ENCODE measurements around the gene TGM6. TPM values are rescaled to one million over a fixed set of nuclear protein-coding genes. Genes with fewer than 3 reads are reported as not detected.
"Not testable (repeated sequence)": the region's sequence is repeated elsewhere in the genome, so short reads cannot be mapped to it uniquely, and the experiment has no call there.

The TGM6 gene
- polyA plus RNA-seq, 4 donors = not detected

DNA sequence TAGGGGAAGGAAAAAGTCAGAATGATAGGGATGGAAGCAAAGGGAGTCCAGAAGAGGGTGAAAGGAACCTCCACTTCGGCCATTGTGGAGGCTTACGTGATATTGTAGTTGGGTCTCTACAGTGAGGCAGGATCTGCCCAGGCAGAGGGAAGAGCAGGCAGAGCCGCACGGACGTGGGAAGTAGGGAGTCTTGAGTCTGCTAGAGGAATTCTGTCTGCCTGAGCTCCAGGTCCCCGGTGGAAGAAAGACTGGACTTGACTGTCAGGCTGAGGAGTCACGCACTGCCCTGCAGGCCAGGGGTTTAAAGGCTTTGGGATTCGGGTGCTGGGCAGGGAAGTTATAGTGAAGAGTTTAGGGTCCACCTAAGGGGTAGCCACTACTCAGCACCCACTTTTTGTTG, 16.4 kb downstream of the TGM6 start:
- no peak for DNase-seq (ENCODE audit: low read depth in 4 of 4, low spot score in 3 of 4)

DNA sequence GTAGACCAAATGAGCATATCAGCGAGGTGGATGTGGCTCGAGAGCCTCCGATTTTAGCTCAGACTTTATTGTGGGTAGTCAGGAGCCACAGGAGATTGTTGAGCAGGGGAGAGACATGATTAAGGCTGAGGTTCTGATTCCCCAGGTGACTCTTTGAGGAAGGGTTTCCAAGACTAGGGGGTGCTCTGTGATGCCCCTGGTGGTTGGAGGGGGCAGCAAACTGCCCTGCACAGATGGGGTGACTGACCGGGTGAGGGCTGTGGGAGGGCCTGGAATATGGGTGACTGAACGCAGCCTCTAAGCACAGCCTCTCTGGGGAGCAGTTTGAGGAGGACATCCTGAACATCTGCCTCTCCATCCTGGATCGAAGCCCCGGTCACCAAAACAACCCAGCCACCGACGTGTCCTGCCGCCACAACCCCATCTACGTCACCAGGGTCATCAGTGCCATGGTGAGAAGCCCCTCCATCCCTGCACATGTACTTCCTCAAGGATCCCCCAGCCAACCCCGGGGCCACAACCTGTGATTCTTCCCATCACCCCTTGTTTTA, 17.0 kb downstream of the TGM6 start:
- DNase-seq (ENCODE audit: low read depth in 4 of 4, low spot score in 3 of 4) = no peak

DNA sequence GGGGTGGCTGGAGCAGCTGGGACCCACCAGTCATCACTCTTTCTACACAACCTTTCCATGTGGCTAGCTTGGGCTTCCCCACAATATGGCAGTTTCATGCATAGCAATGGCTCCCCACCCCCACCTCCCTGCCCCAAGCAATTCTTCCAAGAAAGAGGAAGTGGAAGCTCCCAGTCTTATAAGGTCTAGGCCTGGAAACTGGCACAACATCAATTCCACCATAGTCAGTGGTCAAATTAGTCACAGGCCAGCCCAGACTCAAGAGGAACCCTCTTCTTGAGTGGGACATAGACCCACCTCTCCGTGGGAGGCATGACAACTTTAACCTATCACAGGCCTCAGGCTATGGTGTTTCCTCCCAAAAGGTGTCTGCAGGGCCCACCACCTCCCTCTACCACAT, 17.7 kb downstream of the TGM6 start:
- no peak for DNase-seq (ENCODE audit: low read depth in 4 of 4, low spot score in 3 of 4)

DNA sequence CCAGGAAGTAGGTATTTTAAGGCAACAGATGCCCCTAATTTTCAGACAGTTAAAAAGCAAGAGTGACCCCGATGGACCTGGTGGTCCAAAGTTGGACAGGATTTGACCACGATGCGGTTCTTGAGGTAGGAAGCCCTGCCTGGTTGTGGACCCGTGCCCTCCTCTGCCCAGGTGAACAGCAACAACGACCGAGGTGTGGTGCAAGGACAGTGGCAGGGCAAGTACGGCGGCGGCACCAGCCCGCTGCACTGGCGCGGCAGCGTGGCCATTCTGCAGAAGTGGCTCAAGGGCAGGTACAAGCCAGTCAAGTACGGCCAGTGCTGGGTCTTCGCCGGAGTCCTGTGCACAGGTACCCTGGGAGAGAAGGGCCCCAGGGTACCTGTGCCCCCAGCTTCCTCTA, 18.7 kb downstream of the TGM6 start:
- no peak for DNase-seq (ENCODE audit: low read depth in 4 of 4, low spot score in 3 of 4)

DNA sequence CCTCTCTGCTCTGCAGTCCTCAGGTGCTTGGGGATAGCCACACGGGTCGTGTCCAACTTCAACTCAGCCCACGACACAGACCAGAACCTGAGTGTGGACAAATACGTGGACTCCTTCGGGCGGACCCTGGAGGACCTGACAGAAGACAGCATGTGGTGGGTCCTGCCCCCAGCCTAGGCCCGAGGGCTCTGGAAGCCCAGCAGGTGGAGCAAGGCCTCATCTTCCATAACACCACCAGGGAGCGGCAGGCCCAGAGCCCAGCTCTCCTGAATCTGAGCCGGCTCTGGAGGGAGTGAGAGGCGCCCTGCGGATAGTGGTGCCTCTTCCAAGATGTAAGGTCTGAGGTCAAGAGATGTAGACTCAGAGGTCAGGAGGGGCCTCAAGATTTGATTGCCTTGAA, 19.6 kb downstream of the TGM6 start:
- DNase-seq (ENCODE audit: low read depth in 4 of 4, low spot score in 3 of 4) = no peak

DNA sequence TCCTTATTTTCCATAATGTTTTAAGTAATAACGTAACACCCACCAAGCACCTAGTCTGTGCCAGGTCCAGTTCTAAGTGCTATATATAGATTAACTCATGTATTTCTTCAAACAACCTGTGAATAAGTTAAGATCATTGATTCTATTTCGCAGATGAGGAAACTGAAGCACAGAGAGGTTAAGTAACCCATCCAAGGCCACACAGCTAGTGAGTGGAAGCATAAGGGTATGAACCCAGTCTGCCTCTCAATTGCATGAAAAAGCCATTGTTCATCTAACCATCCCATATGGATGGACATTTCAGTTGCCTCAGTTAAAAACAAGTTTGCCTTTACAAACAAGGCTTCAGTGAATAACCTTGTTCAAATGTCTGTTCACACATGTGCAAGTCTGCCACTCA, 20.8 kb downstream of the TGM6 start:
- no peak for DNase-seq (ENCODE audit: low read depth in 4 of 4, low spot score in 3 of 4)

DNA sequence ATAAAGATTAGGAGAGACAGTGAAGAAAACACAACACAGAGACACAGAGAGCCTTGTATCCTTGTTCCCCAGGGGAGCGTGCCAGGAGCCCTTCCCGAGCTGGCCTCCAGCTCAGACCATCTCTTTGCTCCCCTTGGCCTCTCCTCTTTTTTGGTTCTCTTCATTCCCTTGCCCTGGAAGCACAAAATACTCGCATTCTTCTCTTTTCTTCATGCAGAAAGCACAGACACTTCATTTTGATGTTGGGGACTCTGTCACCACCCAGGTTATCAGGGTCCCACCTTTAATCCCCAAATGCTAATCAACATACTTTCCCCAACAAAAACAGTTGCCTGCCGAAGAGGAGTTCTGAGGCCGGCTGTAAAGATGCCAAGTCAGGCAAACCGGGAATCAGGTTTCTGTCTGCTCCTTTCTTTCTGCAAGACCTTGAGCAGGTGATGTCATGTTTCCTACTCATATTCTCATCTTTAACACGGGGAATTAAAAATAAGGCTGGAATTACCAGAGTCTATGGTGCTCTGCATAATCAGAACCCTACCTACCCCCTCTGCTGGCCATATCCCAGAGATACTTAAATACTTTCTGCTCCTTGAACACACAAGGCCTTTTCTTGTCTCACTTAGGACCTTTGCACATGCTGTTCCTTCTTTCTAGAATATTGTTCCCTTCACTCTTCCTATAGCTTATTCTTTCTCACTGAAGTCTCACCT, 21.7 kb downstream of the TGM6 start:
- DNase-seq (ENCODE audit: low read depth in 4 of 4, low spot score in 3 of 4) = peak in 3 of 4 donors; percentile 3 to 12 (median 7)

DNA sequence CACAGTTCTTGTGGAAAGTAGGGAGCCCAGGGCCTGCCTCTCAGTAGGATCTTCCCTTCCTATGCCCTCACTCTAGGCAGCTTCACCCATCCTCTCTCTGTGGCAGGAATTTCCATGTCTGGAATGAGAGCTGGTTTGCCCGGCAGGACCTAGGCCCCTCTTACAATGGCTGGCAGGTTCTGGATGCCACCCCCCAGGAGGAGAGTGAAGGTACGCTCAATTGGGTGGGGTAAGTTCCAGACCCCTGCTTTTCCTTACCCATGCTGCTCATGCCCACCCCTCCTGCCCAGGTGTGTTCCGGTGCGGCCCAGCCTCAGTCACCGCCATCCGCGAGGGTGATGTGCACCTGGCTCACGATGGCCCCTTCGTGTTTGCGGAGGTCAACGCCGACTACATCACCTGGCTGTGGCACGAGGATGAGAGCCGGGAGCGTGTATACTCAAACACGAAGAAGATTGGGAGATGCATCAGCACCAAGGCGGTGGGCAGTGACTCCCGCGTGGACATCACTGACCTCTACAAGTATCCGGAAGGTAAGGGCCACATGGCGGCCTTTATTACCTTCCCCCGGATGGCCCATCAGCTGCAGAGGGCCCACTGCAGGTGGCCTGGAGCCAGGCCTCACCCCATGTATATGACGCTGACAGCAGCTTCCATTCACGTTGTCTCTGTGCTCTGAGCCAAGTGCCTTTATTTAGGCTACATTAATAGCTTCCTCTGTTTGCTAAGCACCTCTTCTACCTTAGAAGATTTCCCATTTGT, 22.8 kb downstream of the TGM6 start:
- DNase-seq (ENCODE audit: low read depth in 4 of 4, low spot score in 3 of 4) = no peak

DNA sequence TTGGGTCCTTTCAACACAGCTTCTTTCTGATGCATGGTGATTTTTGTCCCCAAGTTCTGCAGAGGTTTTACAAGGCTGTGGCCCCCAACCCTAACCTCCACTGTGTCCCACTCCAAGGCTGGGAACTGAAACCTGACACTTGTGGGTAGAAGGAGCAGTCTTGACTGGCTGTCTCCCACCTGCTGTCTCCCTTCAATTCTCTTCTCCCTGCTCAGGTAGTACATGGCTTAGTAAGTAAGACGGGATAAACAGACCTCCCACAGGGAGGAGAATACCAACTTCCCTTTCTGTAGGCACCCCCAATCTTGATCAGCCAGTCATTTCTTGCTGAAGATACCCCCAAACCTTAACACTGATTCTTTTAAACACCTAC, 25.0 kb downstream of the TGM6 start:
- no peak for DNase-seq (ENCODE audit: low read depth in 4 of 4, low spot score in 3 of 4)

DNA sequence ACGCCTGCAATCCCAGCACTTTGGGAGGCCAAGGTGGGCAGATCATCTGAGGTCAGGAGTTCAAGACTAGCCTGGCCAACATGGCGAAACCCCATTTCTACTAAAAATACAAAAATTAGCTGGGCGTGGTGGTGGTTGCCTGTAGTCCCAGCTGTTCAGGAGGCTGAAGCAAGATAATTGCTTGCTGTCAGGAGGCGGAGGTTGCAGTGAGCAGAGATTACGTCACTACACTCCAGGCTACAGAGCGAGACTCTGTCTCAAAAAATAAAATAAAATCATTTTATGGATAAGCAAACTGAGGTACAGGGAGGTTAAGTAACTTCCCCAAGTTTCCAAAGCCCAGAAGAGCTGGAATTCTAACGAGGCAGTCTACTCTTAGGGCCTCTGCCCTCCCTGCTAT, 26.7 kb downstream of the TGM6 start:
- DNase-seq (ENCODE audit: low read depth in 4 of 4, low spot score in 3 of 4) = not testable (repeated sequence)

DNA sequence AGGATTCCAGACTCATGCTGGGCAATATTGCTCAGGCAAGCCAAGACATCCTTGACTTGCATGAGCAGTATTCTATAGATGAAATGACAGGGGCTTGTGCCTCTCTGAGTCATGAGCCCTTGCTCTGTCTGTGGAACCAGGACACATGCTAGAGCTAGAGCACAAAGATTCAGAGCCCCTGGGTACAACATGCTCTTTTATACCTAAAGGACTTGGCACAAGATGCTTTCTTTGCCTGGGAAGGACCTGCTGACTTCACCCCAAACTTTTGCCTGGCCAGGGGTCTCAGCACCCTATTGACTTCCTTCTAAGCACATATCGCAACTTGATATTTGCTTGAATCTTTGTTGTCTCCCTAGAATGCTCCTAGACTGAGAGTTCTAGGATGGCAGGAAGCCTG, 27.4 kb downstream of the TGM6 start:
- no peak for DNase-seq (ENCODE audit: low read depth in 4 of 4, low spot score in 3 of 4)

DNA sequence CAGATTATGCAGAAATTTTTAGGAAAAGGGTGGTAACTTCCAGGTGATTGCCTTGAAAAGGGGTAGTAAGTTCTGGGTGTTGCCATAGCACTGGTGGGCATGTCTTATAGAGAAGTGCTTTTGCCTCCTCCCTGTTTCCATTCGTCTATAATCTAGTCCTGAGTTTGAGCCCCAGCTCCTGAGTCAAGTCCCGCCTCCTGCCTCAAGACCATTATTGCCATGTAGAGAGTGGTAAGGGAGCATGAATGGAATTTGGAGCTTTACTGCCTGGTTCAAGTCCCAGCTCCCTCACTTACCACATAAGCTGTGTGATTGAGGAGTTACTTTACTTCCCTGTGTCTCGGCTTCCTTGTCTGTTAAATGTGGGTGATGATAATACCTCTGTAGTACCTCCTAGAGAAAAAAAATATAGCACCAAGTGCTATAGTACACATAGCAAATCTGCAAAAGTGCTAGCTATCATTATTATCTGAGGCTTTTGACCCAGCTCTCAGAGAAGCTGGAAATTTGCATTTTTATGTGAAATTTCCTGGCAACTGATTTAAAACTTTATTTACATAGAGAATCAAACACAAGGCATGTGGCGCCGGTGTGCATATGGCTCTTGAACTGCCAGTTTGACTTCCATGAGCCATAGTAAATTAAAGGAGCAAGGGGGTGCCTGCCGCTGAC, 36.0 kb downstream of the TGM6 start:
- no peak for DNase-seq (ENCODE audit: low read depth in 4 of 4, low spot score in 3 of 4)

DNA sequence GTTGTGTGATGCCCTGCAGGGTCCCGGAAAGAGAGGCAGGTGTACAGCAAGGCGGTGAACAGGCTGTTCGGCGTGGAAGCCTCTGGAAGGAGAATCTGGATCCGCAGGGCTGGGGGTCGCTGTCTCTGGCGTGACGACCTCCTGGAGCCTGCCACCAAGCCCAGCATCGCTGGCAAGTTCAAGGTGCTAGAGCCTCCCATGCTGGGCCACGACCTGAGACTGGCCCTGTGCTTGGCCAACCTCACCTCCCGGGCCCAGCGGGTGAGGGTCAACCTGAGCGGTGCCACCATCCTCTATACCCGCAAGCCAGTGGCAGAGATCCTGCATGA, 36.5 kb downstream of the TGM6 start:
- no peak for DNase-seq (ENCODE audit: low read depth in 4 of 4, low spot score in 3 of 4)

DNA sequence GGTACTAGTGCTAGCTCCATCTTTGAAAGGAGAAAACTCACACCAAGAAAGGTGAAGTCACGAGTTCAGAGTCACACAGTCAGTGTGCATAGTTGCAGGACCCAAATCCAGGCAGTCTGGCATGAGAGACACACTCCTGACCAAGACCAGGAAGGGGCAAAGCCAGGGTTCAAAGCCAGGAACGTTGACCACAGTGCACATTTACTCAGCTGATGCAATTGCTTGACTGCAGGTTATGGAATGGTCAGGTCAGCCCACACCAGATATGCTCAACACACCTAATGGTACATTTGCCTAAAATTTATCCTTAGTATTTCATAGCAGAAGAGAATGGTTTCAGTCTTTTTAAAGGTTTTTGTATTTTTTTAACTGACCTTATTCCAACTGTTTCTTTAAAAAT, 37.7 kb downstream of the TGM6 start:
- no peak for DNase-seq (ENCODE audit: low read depth in 4 of 4, low spot score in 3 of 4)

DNA sequence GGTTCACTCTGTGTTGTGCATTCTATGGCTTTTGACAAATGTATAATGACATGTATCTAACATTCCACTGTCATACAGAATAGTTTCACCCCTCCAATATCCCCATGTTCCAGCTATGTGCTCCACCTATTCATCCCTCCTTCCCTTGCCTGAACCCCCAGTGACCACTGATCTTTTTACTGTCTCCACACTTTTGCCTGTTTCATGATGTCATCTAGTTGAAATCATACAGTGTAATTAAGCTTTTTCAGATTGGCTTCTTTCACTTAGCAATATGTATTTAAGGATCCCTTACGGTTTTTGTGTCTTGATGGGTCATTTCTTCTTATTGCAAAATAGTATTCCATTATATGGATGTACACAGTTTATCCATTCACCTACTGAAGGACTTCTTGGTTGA, 39.8 kb downstream of the TGM6 start:
- DNase-seq (ENCODE audit: low read depth in 4 of 4, low spot score in 3 of 4) = no peak

DNA sequence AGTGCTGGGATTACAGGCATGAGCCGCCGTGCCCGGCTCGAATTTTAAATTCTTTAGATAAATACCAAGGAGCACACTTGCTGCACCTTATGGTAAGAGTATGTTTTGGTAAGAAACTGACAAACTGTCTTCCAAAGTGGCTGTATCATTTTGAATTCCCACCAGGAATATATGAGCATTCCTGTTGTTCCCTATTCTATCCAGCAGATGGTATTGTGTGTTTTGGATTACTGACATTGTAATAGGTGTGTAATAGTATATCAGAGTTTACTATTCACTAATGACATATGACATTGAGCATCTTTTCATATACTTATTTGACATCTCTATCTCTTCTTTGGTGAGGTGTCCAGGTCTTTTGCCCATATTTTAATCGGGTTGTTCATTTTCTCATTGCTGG, 40.5 kb downstream of the TGM6 start:
- no peak for DNase-seq (ENCODE audit: low read depth in 4 of 4, low spot score in 3 of 4)

DNA sequence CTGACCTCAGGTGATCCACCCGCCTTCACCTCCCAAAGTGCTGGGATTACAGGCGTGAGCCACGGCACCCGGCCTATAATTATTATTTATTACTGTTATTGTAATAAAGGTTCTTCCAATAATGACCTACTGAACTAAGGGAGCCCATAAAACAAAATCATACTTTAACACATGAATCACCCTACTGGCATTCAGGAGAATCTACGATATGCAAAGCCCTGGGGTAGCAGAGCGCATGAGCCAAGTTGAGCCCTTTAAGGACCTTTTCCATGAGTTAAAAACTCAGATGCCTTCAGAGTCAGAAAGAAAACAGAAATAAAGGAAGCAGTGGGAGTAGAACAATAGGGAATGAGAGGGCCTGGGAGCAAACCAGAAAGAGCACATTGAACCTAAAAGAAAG, 48.4 kb downstream of the TGM6 start:
- no peak for DNase-seq (ENCODE audit: low read depth in 4 of 4, low spot score in 3 of 4)

DNA sequence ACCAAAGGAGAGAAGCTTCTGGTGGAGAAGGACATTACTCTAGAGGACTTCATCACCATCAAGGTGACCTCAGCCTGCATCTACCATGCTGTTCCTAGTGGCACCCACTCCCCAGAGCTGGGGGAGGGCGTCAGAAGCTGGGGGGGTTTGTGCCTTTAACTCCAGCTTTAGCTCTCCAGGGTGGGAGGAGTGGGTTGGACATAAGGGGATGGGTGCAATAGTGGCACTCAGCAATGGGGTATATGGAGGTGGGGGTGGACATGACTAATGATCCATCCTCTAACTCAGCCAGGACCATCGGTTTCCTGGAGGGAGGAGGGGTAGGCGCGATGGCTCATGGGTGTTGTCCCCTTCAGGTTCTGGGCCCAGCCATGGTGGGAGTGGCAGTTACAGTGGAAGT, 49.8 kb downstream of the TGM6 start:
- no peak for DNase-seq (ENCODE audit: low read depth in 4 of 4, low spot score in 3 of 4)

DNA sequence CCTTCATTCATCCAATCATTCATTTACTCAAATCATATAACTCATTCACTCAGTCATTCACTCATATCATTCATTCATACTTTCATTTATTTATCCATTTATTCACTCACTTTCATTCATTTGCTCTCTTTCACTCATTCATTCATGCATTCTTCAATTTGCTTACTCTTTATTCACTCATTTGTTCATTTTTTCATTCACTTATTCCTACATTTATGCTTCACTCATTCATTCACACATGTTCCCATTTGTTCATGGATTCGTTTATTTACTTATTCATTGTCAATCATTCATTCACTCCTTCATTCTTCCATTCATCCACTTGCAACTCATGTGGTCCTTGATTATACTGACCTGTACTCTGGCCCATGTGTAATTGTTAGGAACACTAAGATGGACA, 50.5 kb downstream of the TGM6 start:
- no peak for DNase-seq (ENCODE audit: low read depth in 4 of 4, low spot score in 3 of 4)

DNA sequence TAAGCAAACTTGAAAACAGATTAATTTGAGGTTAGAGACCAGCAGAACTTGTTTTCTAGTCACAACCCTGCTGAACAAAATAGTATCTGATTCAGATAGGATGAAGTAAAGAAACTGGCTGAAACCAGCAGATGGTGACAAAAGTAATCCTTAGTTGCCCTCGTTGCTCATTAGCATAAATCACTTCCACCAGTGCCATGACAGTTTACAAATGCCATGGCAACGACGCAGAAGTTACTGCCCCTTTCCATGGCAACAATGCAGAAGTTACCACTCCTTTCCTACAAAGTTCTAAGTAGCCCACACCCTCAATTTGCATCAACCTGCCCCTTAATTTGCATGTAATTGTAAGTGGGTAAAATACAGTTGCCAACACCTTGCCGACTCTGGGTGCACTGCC, 66.1 kb downstream of the TGM6 start:
- no peak for DNase-seq (ENCODE audit: low read depth in 4 of 4, low spot score in 3 of 4)

DNA sequence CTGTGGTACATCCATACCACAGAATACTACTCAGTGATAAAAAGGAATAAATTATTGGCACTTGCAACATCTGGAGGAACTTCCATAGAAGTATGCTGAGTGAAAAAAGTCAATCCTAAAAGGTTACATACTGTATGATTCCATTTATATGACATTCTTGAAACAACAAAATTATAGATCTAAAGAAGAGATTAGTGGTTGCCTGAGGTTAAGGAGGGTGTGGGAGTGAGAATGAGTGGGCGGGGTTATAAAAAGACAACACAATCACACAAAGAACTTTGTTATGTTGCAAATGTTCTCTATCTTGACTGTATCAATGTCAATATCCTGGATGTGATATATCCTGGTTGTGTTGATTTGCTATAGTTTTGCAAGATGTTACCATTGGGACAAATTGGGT, 68.7 kb downstream of the TGM6 start:
- no peak for DNase-seq (ENCODE audit: low read depth in 4 of 4, low spot score in 3 of 4)

DNA sequence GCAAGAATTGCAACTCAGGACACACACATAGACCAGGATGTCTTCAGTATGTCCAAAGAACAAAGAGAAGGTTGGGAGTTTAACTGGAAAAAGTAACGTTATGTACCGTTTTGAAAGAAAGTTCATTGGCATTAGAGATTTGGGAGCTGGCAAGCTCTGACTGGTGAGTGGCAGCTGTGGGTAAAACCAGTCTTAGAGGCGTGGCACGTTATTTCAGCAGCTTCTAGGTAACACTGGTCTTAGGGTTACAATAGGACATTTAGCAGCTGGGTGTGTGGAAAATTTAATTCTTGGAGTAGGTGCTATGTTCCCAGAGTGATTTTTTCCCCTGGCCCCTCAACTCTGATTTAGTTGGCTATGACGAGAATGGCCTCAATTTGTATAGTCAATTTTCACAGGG, 70.7 kb downstream of the TGM6 start:
- DNase-seq (ENCODE audit: low read depth in 4 of 4, low spot score in 3 of 4) = no peak
